Measurements from ENCODE around the gene PKMYT1. TPM values are rescaled to one million over a fixed set of nuclear protein-coding genes. Genes with fewer than 3 reads are reported as not detected.

PKMYT1 gene
- total and polyA plus RNA-seq, 7 donors = 0.27 to 3.7 (median 0.84) TPM

DNA sequence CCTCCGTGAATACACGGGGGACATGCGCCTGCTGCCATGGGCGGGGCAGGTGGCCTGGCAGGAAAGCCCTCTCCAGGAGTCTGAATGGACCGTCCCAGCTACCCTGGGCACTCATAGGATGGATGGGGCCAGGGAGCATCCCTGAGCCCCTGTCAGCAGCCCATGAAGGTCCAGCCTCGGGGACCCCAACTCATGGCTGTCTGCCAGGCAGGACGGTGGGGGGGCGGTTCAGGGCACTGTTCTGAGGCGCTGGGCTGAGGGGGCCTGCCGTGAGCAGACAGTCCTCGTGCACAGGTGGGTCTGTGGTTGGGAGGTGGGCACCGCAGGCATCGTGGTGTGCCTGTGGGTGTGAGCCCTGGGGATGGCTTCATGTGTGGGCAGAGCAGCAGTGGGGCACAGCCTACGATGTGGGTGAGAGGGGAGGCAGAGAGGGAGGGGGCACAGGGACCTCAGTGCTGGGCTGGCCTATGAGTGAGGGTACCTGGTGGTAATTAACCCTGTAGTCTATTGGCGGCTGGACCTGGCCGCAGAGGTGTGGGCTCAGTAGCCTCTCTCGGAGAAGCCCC is 6.5 kb upstream of the PKMYT1 start:
- Histone ChIP-seq H3K27ac (no peak overlapping the region), H3K36me3 (ENCODE audit: insufficient read depth in 1 of 2, low read depth in 1 of 2) (no peaks in the 10 kb centered on the region), H3K4me1 (peaks cover 28% of the 10 kb centered on the region), H3K9me3 (no peaks in the 10 kb centered on the region), H3K4me3 (no peak overlapping the region), H3K27me3 (ENCODE audit: insufficient read depth in 3 of 3, low read length in 2 of 3) (no peaks in the 10 kb centered on the region)
- DNase-seq (no peak), ATAC-seq (no peak)
- WGBS, 3 donors = 55 to 69% (median 56%) methylated on average over 16 to 17 of the region's 17 CpGs
- TF ChIP-seq, protein P1, sequence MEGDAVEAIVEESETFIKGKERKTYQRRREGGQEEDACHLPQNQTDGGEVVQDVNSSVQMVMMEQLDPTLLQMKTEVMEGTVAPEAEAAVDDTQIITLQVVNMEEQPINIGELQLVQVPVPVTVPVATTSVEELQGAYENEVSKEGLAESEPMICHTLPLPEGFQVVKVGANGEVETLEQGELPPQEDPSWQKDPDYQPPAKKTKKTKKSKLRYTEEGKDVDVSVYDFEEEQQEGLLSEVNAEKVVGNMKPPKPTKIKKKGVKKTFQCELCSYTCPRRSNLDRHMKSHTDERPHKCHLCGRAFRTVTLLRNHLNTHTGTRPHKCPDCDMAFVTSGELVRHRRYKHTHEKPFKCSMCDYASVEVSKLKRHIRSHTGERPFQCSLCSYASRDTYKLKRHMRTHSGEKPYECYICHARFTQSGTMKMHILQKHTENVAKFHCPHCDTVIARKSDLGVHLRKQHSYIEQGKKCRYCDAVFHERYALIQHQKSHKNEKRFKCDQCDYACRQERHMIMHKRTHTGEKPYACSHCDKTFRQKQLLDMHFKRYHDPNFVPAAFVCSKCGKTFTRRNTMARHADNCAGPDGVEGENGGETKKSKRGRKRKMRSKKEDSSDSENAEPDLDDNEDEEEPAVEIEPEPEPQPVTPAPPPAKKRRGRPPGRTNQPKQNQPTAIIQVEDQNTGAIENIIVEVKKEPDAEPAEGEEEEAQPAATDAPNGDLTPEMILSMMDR (IDR thresholded peaks at IDR 0.05) = no peak
- intact Hi-C loops (cut with DNase I) = no loop called here

DNA sequence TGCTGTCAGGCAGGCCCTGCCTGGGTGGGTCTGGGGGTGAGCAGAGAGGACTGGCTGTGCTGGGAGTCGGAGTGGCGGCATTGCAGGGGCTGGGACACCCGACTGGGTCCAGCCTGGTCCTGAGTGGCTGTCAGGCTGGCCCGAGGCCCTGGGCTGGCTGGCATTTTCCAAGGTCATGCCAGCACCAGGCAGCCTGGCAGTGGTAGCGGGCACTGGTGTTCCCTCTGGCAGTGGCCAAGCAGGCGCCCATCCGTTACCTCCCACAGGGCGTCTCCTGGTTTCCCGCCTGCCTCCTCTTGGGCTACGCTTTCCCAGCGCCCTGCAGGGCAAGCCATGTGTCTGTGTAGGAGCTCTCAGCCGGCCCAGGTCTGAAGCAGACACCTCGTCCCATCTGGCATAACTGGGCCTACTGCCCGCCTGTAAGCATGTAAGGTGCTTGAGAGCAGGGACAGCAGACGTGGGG is 5.7 kb upstream of the PKMYT1 start:
- Histone ChIP-seq H3K9me3 (no peaks in the 10 kb centered on the region), H3K27ac (peak overlapping the region; percentile 74), H3K27me3 (ENCODE audit: insufficient read depth in 3 of 3, low read length in 2 of 3) (no peaks in the 10 kb centered on the region), H3K4me3 (no peak overlapping the region), H3K36me3 (ENCODE audit: insufficient read depth in 1 of 2, low read depth in 1 of 2) (no peaks in the 10 kb centered on the region), H3K4me1 (peaks cover 28% of the 10 kb centered on the region)
- intact Hi-C loops (cut with DNase I) = no loop called here
- TF ChIP-seq, protein P1 (IDR thresholded peaks at IDR 0.05) = no peak
- ATAC-seq (peak; percentile 55 to 80 (median 78)), DNase-seq (peak in 1 of 2 donors; percentile 77)
- 25 to 36% (median 33%) methylated on average over 12 to 15 of the region's 15 CpGs for WGBS, 3 donors

DNA sequence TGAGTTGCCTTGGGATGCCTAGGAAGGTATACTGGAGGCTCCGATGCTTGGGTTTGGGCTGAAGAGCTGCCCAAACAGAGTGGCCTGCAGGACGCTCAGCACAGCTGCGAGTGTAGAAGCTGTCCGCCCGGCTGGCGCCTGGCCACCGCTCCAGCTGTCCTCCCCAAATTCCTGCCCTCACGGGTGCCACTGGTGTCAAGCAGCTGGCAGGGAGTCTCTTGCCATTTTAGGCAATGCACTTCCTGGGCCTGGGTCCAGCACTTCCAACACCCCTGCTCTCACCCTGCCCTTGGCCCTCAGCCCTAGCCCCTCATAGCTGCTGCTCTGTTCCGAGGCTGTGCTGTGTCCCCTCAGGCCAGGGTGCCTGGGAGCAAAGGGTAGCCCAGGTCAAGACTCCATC is 5.2 kb upstream of the PKMYT1 start:
- peaks cover 28% of the 10 kb centered on the region for H3K4me1 ChIP-seq
- DNase-seq = peak in 1 of 2 donors; percentile 75

DNA sequence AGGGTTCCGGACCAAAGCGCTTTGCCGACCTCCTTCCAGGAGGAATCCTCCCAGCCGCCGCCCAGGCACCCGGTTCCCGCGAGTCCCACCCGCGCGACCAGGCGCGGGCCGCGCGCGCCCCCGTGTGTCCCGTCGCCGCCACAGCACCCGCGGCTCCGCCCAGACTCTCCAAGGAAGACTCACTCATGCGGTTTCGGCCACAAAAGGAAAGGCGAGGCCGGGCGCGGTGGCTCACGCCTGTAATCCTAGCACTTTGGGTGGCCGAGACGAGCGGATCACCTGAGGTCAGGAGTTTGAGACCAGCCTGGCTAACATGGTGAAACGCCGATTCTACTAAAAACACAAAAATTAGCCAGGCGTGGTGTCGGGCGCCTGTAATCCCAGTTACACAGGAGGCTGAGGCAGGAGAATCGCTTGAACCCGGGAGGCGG is 3.5 kb upstream of the PKMYT1 start:
- TF ChIP-seq, protein P1 (IDR thresholded peaks at IDR 0.05) = peak; percentile 90
- 9 to 14% (median 10%) methylated on average over 29 to 42 of the region's 42 CpGs for WGBS, 3 donors
- peak overlapping the region; percentile 24 for H3K27ac ChIP-seq
- ATAC-seq (peak; percentile 67 to 73 (median 69)), DNase-seq (peak; percentile 84 to 90)
- no peaks in the 10 kb centered on the region for H3K36me3 ChIP-seq (ENCODE audit: insufficient read depth in 1 of 2, low read depth in 1 of 2)
- peaks cover 28% of the 10 kb centered on the region for H3K4me1 ChIP-seq
- no peaks in the 10 kb centered on the region for H3K9me3 ChIP-seq
- intact Hi-C loops (cut with DNase I) = no loop called here
- H3K27me3 ChIP-seq (ENCODE audit: insufficient read depth in 3 of 3, low read length in 2 of 3) = peaks cover 0 to 6% (median 0%) of the 10 kb centered on the region in 3 donors
- peak overlapping the region; percentile 37 for H3K4me3 ChIP-seq

More for the DNA sequence above, 5.2 kb upstream of the PKMYT1 start:
- WGBS, 3 donors = 22 to 33% (median 32%) methylated on average over 9 of the region's 9 CpGs
- Histone ChIP-seq H3K4me3 (no peak overlapping the region), H3K9me3 (no peaks in the 10 kb centered on the region), H3K27ac (peak overlapping the region; percentile 74), H3K27me3 (ENCODE audit: insufficient read depth in 3 of 3, low read length in 2 of 3) (no peaks in the 10 kb centered on the region), H3K36me3 (ENCODE audit: insufficient read depth in 1 of 2, low read depth in 1 of 2) (no peaks in the 10 kb centered on the region)
- TF ChIP-seq, protein P1 (IDR thresholded peaks at IDR 0.05) = no peak
- peak; percentile 53 to 70 (median 65) for ATAC-seq
- intact Hi-C loops (cut with DNase I) = no loop called here
